Measurements from ENCODE around the gene KLK7.

Gene KLK7

GRCh38 chr19:50983625-50984292 lies at the start of gene KLK7:
Gene KLK7 (minus strand): TSS chr19:50983917. CDS start chr19:50982399, 1,518 bp downstream.
- no peak for DNase-seq (ENCODE audit: low read depth, low spot score)

- DNase-seq (ENCODE audit: low read depth, low spot score) = no peak
These were observed 48.1 kb upstream of the KLK7 start for GRCh38 chr19:51031880-51032225.

- no peak for DNase-seq (ENCODE audit: low read depth, low spot score)
These were observed 47.6 kb upstream of the KLK7 start for GRCh38 chr19:51031220-51031879.

GRCh38 chr19:51030631-51031030 lies 46.9 kb upstream of the KLK7 start:
- DNase-seq (ENCODE audit: low read depth, low spot score) = no peak

- DNase-seq (ENCODE audit: low read depth, low spot score) = no peak
These were observed 46.0 kb upstream of the KLK7 start for GRCh38 chr19:51029718-51030117.

- no peak for DNase-seq (ENCODE audit: low read depth, low spot score)
These were observed 44.2 kb upstream of the KLK7 start for GRCh38 chr19:51027873-51028272.

GRCh38 chr19:51027126-51027806 lies 43.5 kb upstream of the KLK7 start:
- DNase-seq (ENCODE audit: low read depth, low spot score) = no peak

GRCh38 chr19:51026554-51026831 lies 42.8 kb upstream of the KLK7 start, which contains the start of gene KLK11:
Gene KLK11 (minus strand): TSS chr19:51026616. CDS start chr19:51025631, 985 bp downstream.
- no peak for DNase-seq (ENCODE audit: low read depth, low spot score)

- DNase-seq (ENCODE audit: low read depth, low spot score) = no peak
These were observed 42.3 kb upstream of the KLK7 start for GRCh38 chr19:51025809-51026553.

- no peak for DNase-seq (ENCODE audit: low read depth, low spot score)
These were observed 41.7 kb upstream of the KLK7 start for GRCh38 chr19:51025401-51025800.

- no peak for DNase-seq (ENCODE audit: low read depth, low spot score)
These were observed 41.2 kb upstream of the KLK7 start for GRCh38 chr19:51024924-51025323.

GRCh38 chr19:51023946-51024345 lies 40.2 kb upstream of the KLK7 start:
- DNase-seq (ENCODE audit: low read depth, low spot score) = no peak

- DNase-seq (ENCODE audit: low read depth, low spot score) = no peak
These were observed 38.8 kb upstream of the KLK7 start for GRCh38 chr19:51022526-51022925.

GRCh38 chr19:51020988-51021651 lies 37.4 kb upstream of the KLK7 start:
- DNase-seq (ENCODE audit: low read depth, low spot score) = no peak

- no peak for DNase-seq (ENCODE audit: low read depth, low spot score)
These were observed 35.8 kb upstream of the KLK7 start, which contains the start of gene KLK10 for GRCh38 chr19:51019544-51019925. Gene KLK10 (minus strand): TSS chr19:51019709. CDS start chr19:51019130, 579 bp downstream.

- DNase-seq (ENCODE audit: low read depth, low spot score) = no peak
These were observed 35.2 kb upstream of the KLK7 start for GRCh38 chr19:51018745-51019543.

- DNase-seq (ENCODE audit: low read depth, low spot score) = peak; percentile 16
These were observed 33.3 kb upstream of the KLK7 start for GRCh38 chr19:51016798-51017683.

GRCh38 chr19:51015691-51016267 lies 32.1 kb upstream of the KLK7 start:
- no peak for DNase-seq (ENCODE audit: low read depth, low spot score)

GRCh38 chr19:51014242-51014641 lies 30.5 kb upstream of the KLK7 start:
- no peak for DNase-seq (ENCODE audit: low read depth, low spot score)

Measured in activated CD4-positive, CD25-positive, alpha-beta regulatory T cell treated with anti-CD3 and anti-CD28 coated beads, Interleukin-2, amount 50 U/mL, for 16 hours (primary cell).